HepG2 (cell line): ENCODE data around the gene ZNF385B. TPM values are rescaled to one million over a fixed set of nuclear protein-coding genes. Genes with fewer than 3 reads are reported as not detected.
A peak's percentile ranks its signal among the peaks of the same experiment; 100 is the strongest.

Experiments
- ATF1 ChIP-seq: IDR thresholded peaks from 2 replicates; pipeline ENCODE4 v1.6.1; 2016; ENCODE audit warnings: mild to moderate bottlenecking, control low read depth
- CBX2 ChIP-seq, 2 experiments: fragments of 200-600 bp in 1 of 2; sonication (generic); formaldehyde crosslinking in 1 of 2; IDR thresholded peaks; 2 replicates each; pipeline versions ENCODE4 v1.7.0 to v1.8.1; 2018 to 2022; ENCODE audit warnings: low read depth in 2 of 2, low read length in 1 of 2, mild to moderate bottlenecking in 1 of 2, missing genetic modification reagents in 1 of 2
- HCFC1 ChIP-seq: fragments of 150-350 bp; IDR thresholded peaks from 2 replicates; pipeline ENCODE4 v1.6.1; 2014; ENCODE audit warnings: low read depth, low read length
- NFKB2 ChIP-seq: sonication (generic); formaldehyde crosslinking; IDR thresholded peaks from 2 replicates; pipeline ENCODE4 v1.4.0; 2020; ENCODE audit warnings: missing genetic modification reagents, borderline replicate concordance
- REL ChIP-seq: sonication (generic); formaldehyde crosslinking; conservative IDR thresholded peaks from 2 replicates; pipeline ENCODE4 v1.8.0; 2022; ENCODE audit warnings: mild to moderate bottlenecking, missing genetic modification reagents, moderate library complexity
- YEATS2 ChIP-seq: sonication (generic); formaldehyde crosslinking; IDR thresholded peaks from 2 replicates; pipeline ENCODE4 v1.4.0; 2020; ENCODE audit warnings: missing genetic modification reagents, borderline replicate concordance
- ZNF367 ChIP-seq: sonication (generic); formaldehyde crosslinking; IDR thresholded peaks from 2 replicates; pipeline ENCODE4 v1.4.0; 2020; ENCODE audit warnings: missing genetic modification reagents, borderline replicate concordance
- ZNF407 ChIP-seq: sonication (generic); formaldehyde crosslinking; IDR thresholded peaks from one replicate; pipeline ENCODE4 v1.5.1; 2020; ENCODE audit warnings: mild to moderate bottlenecking, missing genetic modification reagents; ENCODE audit errors: not compliant biosample characterization
- ZNF788 ChIP-seq: sonication (generic); formaldehyde crosslinking; IDR thresholded peaks from 2 replicates; pipeline ENCODE4 v1.5.0; 2020; ENCODE audit warnings: mild to moderate bottlenecking, missing genetic modification reagents, borderline replicate concordance
- polyA plus RNA-seq, 8 experiments: library from polyadenylated mRNA; depleted of rRNA in 3 of 8; stranded (reverse) in 7 of 8; unstranded in 1 of 8; fragments of >200 nt; fragmentation: Illumina TruSeq in 4 of 8; extraction: Trizol in 4 of 8; gene quantifications; 2 replicates each; pipeline versions ENCODE4 v1.2.1 to v1.2.3, GENCODE V29; 2011 to 2016; ENCODE audit warnings: low read depth in 4 of 8, missing spikeins in 1 of 8, mixed read lengths in 1 of 8; ENCODE audit not compliant: insufficient read depth in 1 of 8
- total RNA-seq, 5 experiments: library from RNA; depleted of rRNA; stranded (reverse); fragments of >200 nt; fragmentation: Illumina TruSeq; extraction: Trizol; gene quantifications; 2 replicates each; pipeline ENCODE4 v1.2.3, GENCODE V29; 2016; ENCODE audit warnings: low read depth in 1 of 5
- TF ChIP-seq, protein P1 (sequence below), 2 experiments: sonication (generic) in 1 of 2; formaldehyde crosslinking in 1 of 2; IDR thresholded peaks; 2 replicates each; pipeline versions ENCODE4 v1.5.1 to v1.6.1; 2011 to 2020; ENCODE audit warnings: borderline replicate concordance in 1 of 2, low read depth in 1 of 2, low read length in 1 of 2, mild to moderate bottlenecking in 1 of 2, missing genetic modification reagents in 1 of 2, moderate library complexity in 1 of 2
- TF ChIP-seq, protein P2 (sequence below): sonication (generic); formaldehyde crosslinking; IDR thresholded peaks from 2 replicates; pipeline ENCODE4 v1.4.0; 2020; ENCODE audit warnings: missing genetic modification reagents; ENCODE audit errors: not compliant biosample characterization
- TF ChIP-seq, protein P3 (sequence below): sonication (generic); formaldehyde crosslinking; IDR thresholded peaks from 2 replicates; pipeline ENCODE4 v1.5.1; 2020; ENCODE audit warnings: mild to moderate bottlenecking, missing genetic modification reagents, moderate library complexity

ZNF385B gene
- total and polyA plus RNA-seq, 2 of the 13 experiments (the other 11 are each of a cell fraction or from before 2014, with no cell fraction given), result 3.3 to 6.7 TPM

DNA sequence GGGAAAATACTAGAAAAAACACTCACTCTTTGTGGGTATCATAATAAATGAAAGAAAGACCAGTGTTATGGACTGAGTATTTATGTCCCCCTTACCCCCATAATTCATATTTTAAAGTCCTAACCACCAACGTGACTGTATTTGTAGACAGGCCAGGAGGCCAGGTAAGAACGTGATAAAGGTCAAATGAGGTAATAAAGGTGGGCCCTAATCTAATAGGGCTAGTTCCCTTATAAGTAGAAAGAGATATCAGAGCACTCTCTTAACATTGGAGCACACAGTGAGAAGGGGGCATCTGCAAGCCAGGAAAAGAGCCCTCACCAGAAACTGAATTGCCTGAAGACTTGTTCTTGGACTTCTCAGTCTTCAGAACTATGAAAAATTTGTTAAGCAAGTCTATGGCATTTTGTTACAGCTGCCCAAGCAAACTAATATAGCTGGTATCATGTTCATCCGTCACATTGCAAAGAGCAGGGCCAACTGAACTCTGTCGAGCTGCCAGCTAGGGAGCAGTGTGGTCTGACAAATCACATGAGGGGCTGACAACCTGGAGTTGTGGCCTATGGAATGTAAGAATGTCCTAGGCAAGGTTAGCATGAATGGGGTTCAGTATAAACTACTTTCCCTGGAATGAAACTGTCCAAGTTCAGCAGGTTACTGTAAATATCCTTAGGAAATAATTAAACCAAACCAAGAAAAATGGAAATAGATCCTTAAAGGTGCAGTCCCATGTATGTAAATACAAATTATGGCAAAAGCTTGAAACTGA lies 280.9 kb downstream of the ZNF385B start (continued):
- no peak for TF ChIP-seq ZNF367 (CRISPR knock-in tag)
- TF ChIP-seq, protein P1, sequence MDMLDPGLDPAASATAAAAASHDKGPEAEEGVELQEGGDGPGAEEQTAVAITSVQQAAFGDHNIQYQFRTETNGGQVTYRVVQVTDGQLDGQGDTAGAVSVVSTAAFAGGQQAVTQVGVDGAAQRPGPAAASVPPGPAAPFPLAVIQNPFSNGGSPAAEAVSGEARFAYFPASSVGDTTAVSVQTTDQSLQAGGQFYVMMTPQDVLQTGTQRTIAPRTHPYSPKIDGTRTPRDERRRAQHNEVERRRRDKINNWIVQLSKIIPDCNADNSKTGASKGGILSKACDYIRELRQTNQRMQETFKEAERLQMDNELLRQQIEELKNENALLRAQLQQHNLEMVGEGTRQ (IDR thresholded peaks at IDR 0.05; ENCODE audit: low read depth, low read length), result 0 out of 2 replicates have a peak, but pooled peaks have one; percentile 16
- TF ChIP-seq, protein P1 (CRISPR knock-in tag; IDR thresholded peaks at IDR 0.05; ENCODE audit: borderline replicate concordance), result peak; percentile 24; the same call in 1 of the 2 replicates
- no peak for TF ChIP-seq YEATS2 (CRISPR knock-in tag)
- TF ChIP-seq ZNF407 (CRISPR knock-in tag), result no peak
- TF ChIP-seq ZNF788 (CRISPR knock-in tag), result no peak
- TF ChIP-seq, protein P2, sequence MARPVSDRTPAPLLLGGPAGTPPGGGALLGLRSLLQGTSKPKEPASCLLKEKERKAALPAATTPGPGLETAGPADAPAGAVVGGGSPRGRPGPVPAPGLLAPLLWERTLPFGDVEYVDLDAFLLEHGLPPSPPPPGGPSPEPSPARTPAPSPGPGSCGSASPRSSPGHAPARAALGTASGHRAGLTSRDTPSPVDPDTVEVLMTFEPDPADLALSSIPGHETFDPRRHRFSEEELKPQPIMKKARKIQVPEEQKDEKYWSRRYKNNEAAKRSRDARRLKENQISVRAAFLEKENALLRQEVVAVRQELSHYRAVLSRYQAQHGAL (CRISPR knock-in tag), result peak; percentile 70
- no peak for TF ChIP-seq CBX2 (IDR thresholded peaks at IDR 0.05; ENCODE audit: low read depth, low read length)
- no peak for TF ChIP-seq CBX2 (CRISPR knock-in tag; IDR thresholded peaks at IDR 0.05; ENCODE audit: low read depth)
- TF ChIP-seq HCFC1, result no peak
- no peak for TF ChIP-seq REL (CRISPR knock-in tag)
- TF ChIP-seq NFKB2 (CRISPR knock-in tag), result no peak
- TF ChIP-seq ATF1 (CRISPR knock-in tag), result no peak
- TF ChIP-seq, protein P3, sequence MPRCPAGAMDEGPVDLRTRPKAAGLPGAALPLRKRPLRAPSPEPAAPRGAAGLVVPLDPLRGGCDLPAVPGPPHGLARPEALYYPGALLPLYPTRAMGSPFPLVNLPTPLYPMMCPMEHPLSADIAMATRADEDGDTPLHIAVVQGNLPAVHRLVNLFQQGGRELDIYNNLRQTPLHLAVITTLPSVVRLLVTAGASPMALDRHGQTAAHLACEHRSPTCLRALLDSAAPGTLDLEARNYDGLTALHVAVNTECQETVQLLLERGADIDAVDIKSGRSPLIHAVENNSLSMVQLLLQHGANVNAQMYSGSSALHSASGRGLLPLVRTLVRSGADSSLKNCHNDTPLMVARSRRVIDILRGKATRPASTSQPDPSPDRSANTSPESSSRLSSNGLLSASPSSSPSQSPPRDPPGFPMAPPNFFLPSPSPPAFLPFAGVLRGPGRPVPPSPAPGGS, result no peak
